HL-60 (cell line): Measurements from ENCODE around the gene RUSF1.

ENCODE experiments used
- CTCF ChIP-seq: IDR thresholded peaks from one replicate; pipeline ENCODE4 v1.5.1; 2011; ENCODE audit warnings: low read length, control low read depth, inconsistent platforms; ENCODE audit not compliant: insufficient read depth
- POLR2AphosphoS5 ChIP-seq: IDR thresholded peaks from 2 replicates; pipeline ENCODE4 v1.6.1; 2012; ENCODE audit warnings: low read depth

DNA sequence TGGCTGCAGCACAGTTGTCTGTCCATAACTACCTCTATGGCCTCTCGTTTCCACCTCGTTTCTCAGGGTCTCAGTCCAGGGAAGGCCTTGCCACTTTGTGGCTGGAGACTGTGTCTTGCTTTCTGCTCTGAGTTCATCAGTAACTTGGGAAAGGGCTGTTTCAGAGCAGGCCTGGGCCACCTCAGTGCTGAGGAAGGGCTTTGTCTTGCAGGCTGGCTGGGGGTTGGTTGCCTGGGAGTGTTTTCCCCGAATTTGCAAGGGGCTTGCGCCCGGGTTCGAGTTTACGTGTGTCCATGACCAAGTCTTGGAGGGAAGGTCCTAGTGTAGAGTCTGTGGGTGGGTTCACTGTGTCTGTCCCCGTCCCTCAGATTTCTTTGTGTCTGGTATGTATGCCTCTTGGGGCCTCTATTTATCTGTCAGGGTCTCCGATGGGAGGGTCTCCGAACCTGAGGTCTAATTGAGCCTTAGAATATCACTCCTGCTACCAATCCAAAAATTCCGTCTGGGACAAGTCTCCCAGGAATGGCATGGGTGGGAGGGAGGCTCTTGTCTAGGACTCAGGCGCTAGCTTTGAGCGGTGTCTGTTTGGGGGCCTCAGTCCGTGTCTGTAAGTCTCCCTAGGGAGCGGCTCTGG, 36.8 kb downstream of the RUSF1 start:
- TF ChIP-seq CTCF (no peak), POLR2AphosphoS5 (no peak)
